ENCODE data around the gene TAS2R38. TPM values are rescaled to one million over a fixed set of nuclear protein-coding genes. Genes with fewer than 3 reads are reported as not detected.

Gene TAS2R38
- total RNA-seq, 1 donor: not detected

DNA sequence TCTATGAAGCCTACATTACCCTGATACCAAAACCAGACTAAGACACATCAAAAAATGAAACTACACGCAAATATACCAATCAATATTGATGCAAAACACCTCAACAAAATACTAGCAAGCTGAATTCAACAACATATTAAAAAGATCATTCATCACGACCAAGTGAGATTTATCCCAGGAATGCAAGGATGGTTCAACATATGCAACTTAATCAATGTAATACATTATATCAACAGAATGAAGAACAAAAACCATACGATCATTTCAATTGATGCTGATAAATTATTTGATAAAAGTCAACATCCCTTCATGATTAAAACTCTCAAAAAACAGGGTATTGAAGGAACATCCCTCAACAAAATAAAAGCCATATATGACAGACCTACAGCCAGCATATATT is 32.5 kb downstream of the TAS2R38 start:
- no peak for DNase-seq (ENCODE audit: insufficient read length, low spot score, missing footprints)
- H3K4me1 ChIP-seq (ENCODE audit: insufficient read depth, low read length): no peaks in the 10 kb centered on the region

DNA sequence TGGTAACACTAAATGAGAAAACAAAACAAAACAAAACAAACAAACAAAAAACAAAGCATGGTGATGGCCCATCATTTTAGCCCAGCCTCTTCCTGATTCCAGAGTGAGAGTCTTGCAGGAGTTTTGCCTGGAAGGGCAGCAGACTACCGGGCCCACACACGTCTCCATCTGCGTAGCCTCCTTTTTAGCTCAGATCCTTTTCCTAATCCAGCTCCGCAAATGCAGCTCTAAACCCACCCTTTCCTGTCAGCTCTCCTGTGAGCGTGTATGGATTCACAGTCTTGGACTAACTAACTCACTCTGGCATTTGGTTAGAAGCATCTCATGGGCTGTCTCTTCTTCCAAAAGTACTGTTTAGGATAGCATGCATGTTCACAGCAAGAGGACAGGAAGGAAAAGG is 43.4 kb downstream of the TAS2R38 start:
- H3K79me2 ChIP-seq (ENCODE audit: insufficient read depth, low read length): no peaks in the 10 kb centered on the region
- no peaks in the 10 kb centered on the region for H3K9me3 ChIP-seq (ENCODE audit: low read depth, low read length)
- DNase-seq (ENCODE audit: insufficient read length, low spot score, missing footprints): no peak
- H4K20me1 ChIP-seq (ENCODE audit: insufficient read depth, low read length): no peaks in the 10 kb centered on the region
- H3K36me3 ChIP-seq (ENCODE audit: insufficient read depth, low read length): no peaks in the 10 kb centered on the region
- no peak overlapping the region for H3K4me3 ChIP-seq (ENCODE audit: insufficient read depth, low read length)
- H3K4me1 ChIP-seq (ENCODE audit: insufficient read depth, low read length): no peaks in the 10 kb centered on the region
- H3K4me2 ChIP-seq (ENCODE audit: insufficient read depth, low read length): no peak overlapping the region
- no peaks in the 10 kb centered on the region for H3K27me3 ChIP-seq (ENCODE audit: insufficient read depth, low read length)
- TF ChIP-seq, protein P1, sequence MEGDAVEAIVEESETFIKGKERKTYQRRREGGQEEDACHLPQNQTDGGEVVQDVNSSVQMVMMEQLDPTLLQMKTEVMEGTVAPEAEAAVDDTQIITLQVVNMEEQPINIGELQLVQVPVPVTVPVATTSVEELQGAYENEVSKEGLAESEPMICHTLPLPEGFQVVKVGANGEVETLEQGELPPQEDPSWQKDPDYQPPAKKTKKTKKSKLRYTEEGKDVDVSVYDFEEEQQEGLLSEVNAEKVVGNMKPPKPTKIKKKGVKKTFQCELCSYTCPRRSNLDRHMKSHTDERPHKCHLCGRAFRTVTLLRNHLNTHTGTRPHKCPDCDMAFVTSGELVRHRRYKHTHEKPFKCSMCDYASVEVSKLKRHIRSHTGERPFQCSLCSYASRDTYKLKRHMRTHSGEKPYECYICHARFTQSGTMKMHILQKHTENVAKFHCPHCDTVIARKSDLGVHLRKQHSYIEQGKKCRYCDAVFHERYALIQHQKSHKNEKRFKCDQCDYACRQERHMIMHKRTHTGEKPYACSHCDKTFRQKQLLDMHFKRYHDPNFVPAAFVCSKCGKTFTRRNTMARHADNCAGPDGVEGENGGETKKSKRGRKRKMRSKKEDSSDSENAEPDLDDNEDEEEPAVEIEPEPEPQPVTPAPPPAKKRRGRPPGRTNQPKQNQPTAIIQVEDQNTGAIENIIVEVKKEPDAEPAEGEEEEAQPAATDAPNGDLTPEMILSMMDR (IDR thresholded peaks at IDR 0.05; ENCODE audit: extremely low read depth, low read depth, low read length): no peak
- H3K27ac ChIP-seq (ENCODE audit: low read depth, low read length): no peak overlapping the region
- no peak overlapping the region for H2AFZ ChIP-seq (ENCODE audit: low read length)

More for the DNA sequence above, 32.5 kb downstream of the TAS2R38 start:
- Histone ChIP-seq H3K27ac (ENCODE audit: low read depth, low read length) (no peak overlapping the region), H3K36me3 (ENCODE audit: insufficient read depth, low read length) (no peaks in the 10 kb centered on the region), H3K79me2 (ENCODE audit: insufficient read depth, low read length) (no peaks in the 10 kb centered on the region), H2AFZ (ENCODE audit: low read length) (no peak overlapping the region), H3K4me2 (ENCODE audit: insufficient read depth, low read length) (no peak overlapping the region), H3K9me3 (ENCODE audit: low read depth, low read length) (no peaks in the 10 kb centered on the region), H4K20me1 (ENCODE audit: insufficient read depth, low read length) (no peaks in the 10 kb centered on the region), H3K27me3 (ENCODE audit: insufficient read depth, low read length) (no peaks in the 10 kb centered on the region), H3K4me3 (ENCODE audit: insufficient read depth, low read length) (no peak overlapping the region)
- TF ChIP-seq, protein P1 (IDR thresholded peaks at IDR 0.05; ENCODE audit: extremely low read depth, low read depth, low read length): no peak

DNA sequence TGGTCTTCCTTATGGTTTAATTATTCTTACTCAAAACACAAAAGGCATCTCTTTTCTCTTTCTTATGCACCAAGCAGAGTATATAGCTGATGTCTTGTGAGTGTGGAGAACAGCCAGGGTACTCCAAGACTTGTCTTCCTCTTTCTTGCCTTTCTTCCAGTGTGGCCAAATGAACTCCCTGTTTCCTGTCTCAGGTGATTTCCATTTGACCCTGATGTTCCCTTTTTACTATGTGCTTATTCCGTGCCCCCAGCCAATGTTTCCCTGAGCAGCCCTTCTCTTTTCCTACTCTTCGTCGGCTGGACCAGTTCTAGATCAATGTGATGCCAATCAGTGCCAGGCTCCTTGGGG is 44.8 kb downstream of the TAS2R38 start:
- H3K9me3 ChIP-seq (ENCODE audit: low read depth, low read length): no peaks in the 10 kb centered on the region
- no peaks in the 10 kb centered on the region for H4K20me1 ChIP-seq (ENCODE audit: insufficient read depth, low read length)
- TF ChIP-seq, protein P1 (IDR thresholded peaks at IDR 0.05; ENCODE audit: extremely low read depth, low read depth, low read length): no peak
- H3K79me2 ChIP-seq (ENCODE audit: insufficient read depth, low read length): no peaks in the 10 kb centered on the region
- H3K36me3 ChIP-seq (ENCODE audit: insufficient read depth, low read length): no peaks in the 10 kb centered on the region
- H3K4me2 ChIP-seq (ENCODE audit: insufficient read depth, low read length): no peak overlapping the region
- no peaks in the 10 kb centered on the region for H3K4me1 ChIP-seq (ENCODE audit: insufficient read depth, low read length)
- no peak overlapping the region for H3K4me3 ChIP-seq (ENCODE audit: insufficient read depth, low read length)
- no peak overlapping the region for H2AFZ ChIP-seq (ENCODE audit: low read length)
- DNase-seq (ENCODE audit: insufficient read length, low spot score, missing footprints): no peak
- H3K27me3 ChIP-seq (ENCODE audit: insufficient read depth, low read length): no peaks in the 10 kb centered on the region
- no peak overlapping the region for H3K27ac ChIP-seq (ENCODE audit: low read depth, low read length)

DNA sequence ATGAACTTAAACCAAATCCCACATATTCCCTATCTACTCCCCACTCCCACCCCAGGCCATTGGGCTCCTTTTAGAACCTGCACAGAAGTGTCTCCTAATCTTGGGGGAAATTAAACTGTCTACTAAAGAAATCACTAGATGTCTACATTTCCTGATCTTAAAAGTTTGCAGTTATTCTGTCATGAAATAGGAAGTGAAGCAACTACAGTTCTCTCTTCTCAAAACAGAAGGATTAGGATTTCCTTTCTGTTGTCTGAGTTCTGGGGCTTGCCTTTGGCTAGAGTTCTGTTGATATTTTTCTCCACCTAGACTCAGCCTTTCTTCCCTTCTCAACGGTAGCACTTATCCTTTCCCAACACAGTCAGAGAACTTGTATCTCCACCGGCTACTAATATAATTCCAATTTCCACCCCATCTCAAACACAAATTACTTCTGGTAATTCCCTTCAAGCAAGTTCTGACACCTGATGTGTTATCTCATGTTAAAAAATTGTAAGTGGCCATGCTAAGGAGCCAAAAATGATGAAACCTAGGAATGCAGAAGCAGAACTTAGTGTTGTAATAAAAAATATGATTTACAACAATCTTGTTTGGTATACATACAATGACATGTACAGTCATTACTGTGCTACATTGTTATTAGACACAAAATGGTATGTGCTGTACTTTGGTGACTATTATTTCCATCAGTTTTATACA is 45.3 kb downstream of the TAS2R38 start:
- peak; percentile 51 for DNase-seq (ENCODE audit: insufficient read length, low spot score, missing footprints)
- H4K20me1 ChIP-seq (ENCODE audit: insufficient read depth, low read length): no peaks in the 10 kb centered on the region
- no peak overlapping the region for H3K27ac ChIP-seq (ENCODE audit: low read depth, low read length)
- H2AFZ ChIP-seq (ENCODE audit: low read length): no peak overlapping the region
- no peak overlapping the region for H3K4me2 ChIP-seq (ENCODE audit: insufficient read depth, low read length)
- H3K79me2 ChIP-seq (ENCODE audit: insufficient read depth, low read length): no peaks in the 10 kb centered on the region
- no peaks in the 10 kb centered on the region for H3K4me1 ChIP-seq (ENCODE audit: insufficient read depth, low read length)
- no peaks in the 10 kb centered on the region for H3K27me3 ChIP-seq (ENCODE audit: insufficient read depth, low read length)
- TF ChIP-seq, protein P1 (IDR thresholded peaks at IDR 0.05; ENCODE audit: extremely low read depth, low read depth, low read length): no peak
- no peaks in the 10 kb centered on the region for H3K36me3 ChIP-seq (ENCODE audit: insufficient read depth, low read length)
- H3K9me3 ChIP-seq (ENCODE audit: low read depth, low read length): no peaks in the 10 kb centered on the region
- no peak overlapping the region for H3K4me3 ChIP-seq (ENCODE audit: insufficient read depth, low read length)

Other genes starting within 250 kb of the TAS2R38 start
- 88.3 and 96.4 TPM in 2 replicates for gene SSBP1, start 235.4 kb downstream of the TAS2R38 start, total RNA-seq
- gene TAS2R3, start 209.7 kb downstream of the TAS2R38 start, total RNA-seq: 1.4 and 3.2 TPM in 2 replicates
- 1.4 and 2.9 TPM in 2 replicates for gene TAS2R4, start 197.1 kb downstream of the TAS2R38 start, total RNA-seq
- 0.72 and 1.8 TPM in 2 replicates for gene TAS2R5, start 183.6 kb downstream of the TAS2R38 start, total RNA-seq
- not detected in 2 replicates for gene PRSS37, start 132.3 kb downstream of the TAS2R38 start, total RNA-seq
- not detected in 2 replicates for gene OR9A4, start 57.4 kb downstream of the TAS2R38 start, total RNA-seq
- gene CLEC5A, start 26.8 kb downstream of the TAS2R38 start, total RNA-seq: not detected in 2 replicates
- gene MGAM, start 22.1 kb upstream of the TAS2R38 start, total RNA-seq: 0.36 and 0.59 TPM in 2 replicates
- gene MGAM2, start 137.9 kb upstream of the TAS2R38 start, total RNA-seq: not detected in 2 replicates

Measured in osteoblast (primary cell).